HG02973 (cell line): Measurements from ENCODE around the gene IGSF11.
"Not testable (repeated sequence)": the region's sequence is repeated elsewhere in the genome, so short reads cannot be mapped to it uniquely, and the experiment has no call there.

Experiments used
- ATAC-seq: cut with Tn5 transposase; IDR thresholded peaks from one replicate; pipeline ENCODE4 v1.9.1; 2021; ENCODE audit warnings: moderate library complexity; ENCODE audit not compliant: unreplicated experiment

IGSF11 gene

DNA sequence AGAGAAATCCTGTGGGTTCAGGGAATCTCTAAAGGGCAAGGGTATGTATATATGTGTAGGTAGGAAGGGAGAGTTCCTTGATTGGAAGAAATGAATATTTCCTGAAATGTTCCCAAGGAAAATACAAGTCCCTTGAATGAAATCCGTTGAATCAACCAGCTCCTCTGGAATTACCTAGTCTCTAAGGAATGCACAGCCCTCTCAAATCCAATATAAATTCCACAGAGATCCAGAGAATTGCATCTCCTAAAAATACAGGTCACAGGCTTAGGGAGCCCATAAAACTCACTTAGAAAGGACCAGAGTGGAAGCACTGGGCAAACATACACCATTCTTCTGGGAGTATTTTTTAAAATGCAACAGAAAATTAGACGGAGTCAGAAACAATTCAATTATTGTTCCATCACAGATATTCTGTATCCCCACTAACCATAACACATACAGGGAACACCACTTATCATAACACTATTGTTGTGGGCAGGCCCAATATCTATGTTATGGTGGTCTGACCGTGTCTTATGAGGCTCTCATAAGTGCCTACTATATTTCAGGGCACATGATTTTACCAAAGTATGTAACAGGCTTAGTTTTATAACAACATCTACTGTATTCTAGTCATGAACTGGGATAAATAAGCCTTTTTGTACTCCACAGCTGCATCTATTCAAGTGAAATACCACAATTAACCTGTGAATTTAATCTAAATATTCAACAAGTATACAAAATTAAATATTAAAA lies 43.7 kb downstream of the IGSF11 start:
- no peak for ATAC-seq

DNA sequence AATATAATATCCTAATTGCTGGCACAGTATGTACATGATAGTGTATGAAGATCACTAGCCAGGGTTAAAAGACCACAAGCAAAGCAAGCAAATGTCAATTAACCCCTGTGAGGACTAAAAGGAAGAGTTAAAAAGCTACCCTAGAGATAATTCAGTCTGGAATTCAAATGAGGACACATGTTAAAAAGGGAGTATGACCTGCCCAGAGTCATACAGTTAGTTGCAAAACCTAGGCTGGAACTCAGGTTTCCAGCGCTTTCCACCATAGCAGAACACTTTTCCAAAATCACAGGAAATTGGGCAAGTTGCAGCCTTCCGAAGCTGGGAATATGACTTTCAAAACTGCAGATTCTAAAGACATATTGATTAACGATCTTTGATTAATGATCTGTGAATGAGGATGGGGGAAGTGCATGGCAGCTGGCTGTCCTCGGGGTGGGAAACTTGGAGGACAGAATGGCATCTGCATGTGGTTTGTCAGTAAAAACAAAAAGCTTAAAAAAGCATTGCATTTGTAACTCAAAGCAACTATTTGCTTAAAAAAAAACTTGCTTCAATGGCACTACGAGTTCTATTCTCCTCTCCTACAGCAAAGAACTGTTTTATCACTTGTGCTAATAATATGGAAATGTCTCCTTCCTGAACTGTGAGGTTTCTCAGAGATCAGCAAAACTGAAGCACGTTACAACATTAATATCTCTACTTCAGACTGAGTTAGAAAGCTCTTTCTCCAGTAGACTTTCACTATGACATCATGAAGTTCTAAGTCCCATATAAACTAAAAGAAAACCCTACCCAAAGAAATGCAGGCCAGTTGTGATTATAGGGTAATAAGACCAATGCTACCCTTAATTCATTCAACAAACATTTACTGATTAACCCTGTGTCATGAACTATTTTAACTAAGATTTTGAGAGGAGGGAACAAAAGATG lies 46.2 kb downstream of the IGSF11 start:
- ATAC-seq = no peak

DNA sequence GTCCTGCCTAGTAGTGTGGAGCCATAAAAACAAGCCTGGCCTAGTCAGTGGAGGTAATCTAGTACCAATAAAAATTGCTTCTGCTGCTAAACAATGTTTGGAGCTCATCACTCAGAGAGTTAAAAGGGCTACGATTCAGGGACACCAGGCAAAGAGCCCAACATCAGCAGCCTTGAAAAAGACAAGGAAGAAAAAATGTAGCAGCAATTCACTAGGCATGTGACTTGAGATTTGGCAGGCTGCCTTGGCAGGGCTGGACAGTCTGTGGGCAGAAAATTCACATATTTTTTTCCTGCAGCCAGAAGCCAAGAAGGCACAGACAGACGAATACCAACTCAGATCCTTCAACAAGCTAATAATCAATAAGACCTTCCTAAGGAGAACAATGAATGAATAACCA lies 47.2 kb downstream of the IGSF11 start:
- no peak for ATAC-seq

- no peak for ATAC-seq
Observed at GRCh38 chr3:118986734-118987133, 47.9 kb downstream of the IGSF11 start.

- ATAC-seq = no peak
Observed at GRCh38 chr3:118984699-118985098, 49.9 kb downstream of the IGSF11 start.

DNA sequence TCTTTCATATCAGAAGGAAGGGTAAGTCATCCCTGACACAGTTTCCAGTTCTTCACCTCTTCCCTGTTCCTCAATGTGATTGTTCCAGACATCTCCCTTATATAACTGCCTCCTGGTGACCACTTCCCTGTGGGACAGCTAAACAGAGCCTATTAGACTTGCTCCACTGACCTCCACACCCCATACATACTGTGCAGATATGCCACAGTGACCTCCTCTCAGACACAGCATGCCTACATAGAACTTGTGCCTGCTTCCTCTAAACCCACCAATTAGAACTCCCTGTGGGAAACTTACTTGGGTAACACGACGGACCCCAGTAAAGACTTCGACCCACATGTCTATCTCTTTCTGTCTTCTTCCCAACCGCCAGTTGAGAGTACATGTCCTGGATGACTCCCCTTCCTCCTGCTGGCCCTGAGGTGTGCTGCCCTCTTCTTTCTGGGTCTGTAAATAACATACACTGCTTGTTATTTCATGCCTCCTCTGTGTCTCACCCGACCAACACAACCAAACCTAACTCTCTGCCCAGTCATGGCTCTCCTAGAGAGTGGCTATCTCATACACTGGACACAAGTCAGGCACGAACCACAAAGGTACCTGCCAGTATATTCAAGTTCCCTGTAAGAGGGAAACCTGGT lies 53.0 kb downstream of the IGSF11 start:
- no peak for ATAC-seq

- no peak for ATAC-seq
Observed at GRCh38 chr3:118980832-118981231, 53.8 kb downstream of the IGSF11 start.

GRCh38 chr3:118978393-118978758 lies 56.3 kb downstream of the IGSF11 start:
- ATAC-seq = no peak

DNA sequence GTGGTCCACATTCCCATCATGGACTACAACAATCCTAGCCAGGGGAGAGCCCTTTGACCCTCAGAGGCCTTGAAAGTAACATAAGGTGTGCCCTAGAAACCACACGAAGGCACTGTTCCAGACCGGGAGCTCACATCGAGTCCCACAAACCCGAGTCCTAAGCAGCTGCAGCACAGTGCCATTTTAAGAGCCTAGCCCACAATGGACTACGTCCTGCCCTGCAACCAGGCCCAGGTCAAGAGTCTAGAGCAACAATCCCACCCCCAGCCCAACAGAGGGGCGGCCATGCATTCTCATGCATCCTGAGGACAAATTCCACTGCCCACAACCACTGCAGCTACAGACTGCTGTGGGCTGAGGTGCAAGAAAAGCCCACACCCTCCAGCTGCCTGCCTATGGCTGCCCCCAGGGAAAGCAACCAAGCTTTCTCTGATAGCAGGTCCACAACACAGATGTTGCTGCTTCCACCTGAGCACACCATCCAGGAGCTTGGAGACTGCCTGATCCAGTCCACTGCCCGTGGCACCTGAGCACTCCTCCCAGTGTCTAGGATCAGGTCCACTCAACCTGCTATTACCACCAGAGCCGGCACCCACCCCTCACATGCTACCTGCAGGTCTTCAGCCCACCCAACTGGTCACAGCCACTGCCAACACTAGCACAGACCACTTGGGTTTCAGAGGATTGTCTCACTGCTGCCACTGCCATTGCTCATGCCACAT lies 56.8 kb downstream of the IGSF11 start:
- ATAC-seq = no peak

GRCh38 chr3:118977118-118977517 lies 57.5 kb downstream of the IGSF11 start:
- no peak for ATAC-seq

- ATAC-seq = not testable (repeated sequence)
Observed at GRCh38 chr3:118975476-118975875, 59.2 kb downstream of the IGSF11 start.

DNA sequence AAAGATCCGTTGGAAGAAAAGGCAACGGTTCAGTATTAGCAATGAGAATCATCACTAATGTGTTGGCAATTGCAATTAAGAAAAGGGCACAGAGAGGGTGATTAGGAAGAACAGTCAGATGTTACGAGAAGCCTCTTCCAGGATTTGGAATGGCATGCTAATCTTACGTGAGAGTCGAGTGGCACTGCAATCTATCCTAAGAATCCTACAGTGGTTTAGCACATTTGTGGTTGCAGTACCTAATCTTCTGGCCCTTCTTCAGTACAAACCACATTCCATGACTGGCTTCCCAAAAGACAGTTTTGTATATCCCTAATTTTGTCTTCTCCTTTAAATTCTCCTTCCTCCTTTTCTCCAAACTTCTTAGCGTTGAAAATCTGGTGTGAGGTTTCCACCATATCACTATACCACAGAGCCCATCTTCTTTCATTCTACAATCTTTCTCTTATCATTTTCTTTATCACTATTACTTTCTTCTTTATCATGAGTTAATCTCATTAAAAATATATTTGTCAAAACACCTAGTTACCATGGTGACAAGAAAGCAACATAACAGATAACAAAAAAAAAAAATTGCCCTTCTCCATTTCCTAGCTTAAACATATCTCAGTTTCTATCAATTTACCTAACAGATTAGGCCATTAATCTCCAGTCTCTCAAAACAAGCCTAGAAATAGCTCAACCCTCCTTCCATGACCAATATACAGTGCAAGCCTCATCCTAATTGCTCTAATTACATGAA lies 60.1 kb downstream of the IGSF11 start:
- ATAC-seq = no peak

DNA sequence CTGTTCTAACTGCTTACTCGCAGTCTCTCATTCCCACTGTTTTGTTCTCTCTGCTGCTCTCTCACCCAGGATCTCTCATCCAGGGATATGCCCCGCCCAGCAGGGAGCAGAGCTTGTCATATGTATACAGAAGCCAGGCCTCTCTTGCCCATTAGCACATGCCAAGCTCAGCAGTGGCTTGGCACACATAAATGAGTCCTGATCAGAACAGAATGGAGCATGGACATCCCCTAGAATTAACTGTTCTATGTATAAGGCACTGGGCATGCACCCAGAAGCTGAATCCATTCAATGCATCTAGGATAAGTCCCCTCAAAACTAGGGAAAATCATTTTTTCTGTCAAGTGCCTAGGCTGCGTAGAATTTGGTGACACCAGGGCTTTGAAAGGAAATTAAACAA lies 61.6 kb downstream of the IGSF11 start:
- no peak for ATAC-seq

DNA sequence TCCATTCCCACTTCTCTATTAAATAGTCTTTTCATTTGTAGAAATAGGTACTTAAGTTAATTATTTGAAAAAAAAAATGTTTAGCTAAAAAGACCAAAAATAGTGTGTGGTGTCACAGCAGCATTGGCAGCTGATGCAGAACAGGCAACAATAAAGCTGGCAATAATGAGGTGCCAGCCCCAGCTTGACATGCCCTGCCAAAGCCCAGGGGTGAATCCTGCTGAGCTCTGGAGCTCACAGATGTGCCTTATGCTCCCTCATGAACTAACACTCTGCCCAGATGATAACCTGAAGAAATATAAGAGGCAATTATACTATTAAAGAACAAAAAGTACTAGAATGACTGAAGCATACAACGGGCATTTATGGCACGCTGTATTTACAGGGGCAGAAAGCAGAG lies 63.8 kb downstream of the IGSF11 start:
- ATAC-seq = no peak

- no peak for ATAC-seq
Observed at GRCh38 chr3:118968640-118969039, 66.0 kb downstream of the IGSF11 start.

DNA sequence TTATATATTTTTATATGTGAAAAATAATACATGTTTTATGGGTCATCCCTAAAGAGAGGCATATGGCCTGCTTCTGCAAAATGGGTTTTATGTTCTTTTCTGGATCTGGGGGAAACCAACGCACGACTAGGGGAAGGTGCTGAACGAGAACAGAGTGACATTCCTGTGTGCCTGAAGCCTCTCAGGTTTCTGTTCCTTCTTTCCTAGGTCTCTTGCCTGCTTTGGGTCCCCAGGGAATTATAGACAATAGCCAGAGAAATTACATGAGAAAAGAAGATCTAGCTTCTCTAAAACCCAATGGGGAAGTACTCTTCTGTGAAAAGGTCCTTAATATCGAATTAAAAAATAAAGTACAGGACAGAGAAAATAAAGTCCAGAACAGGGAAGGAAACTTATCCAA lies 66.5 kb downstream of the IGSF11 start:
- ATAC-seq = no peak

- ATAC-seq = no peak
Observed at GRCh38 chr3:118966700-118967099, 67.9 kb downstream of the IGSF11 start.

- ATAC-seq = no peak
Observed at GRCh38 chr3:118963711-118964110, 70.9 kb downstream of the IGSF11 start.

- no peak for ATAC-seq
Observed at GRCh38 chr3:118960876-118961450, 73.7 kb downstream of the IGSF11 start.
